DOHH2 (cell line): ENCODE data around the gene SHB.

ENCODE experiments used
- EZH2phosphoT487 ChIP-seq: fragments of 200-600 bp; sonication (generic); IDR thresholded peaks from 2 replicates; pipeline ENCODE4 v1.6.1; 2017; ENCODE audit warnings: borderline replicate concordance, mild to moderate bottlenecking, antibody characterized with exemption, low read length, moderate library complexity, mixed read lengths
- TF ChIP-seq, protein P1 (sequence below): fragments of 200-600 bp; sonication (generic); IDR thresholded peaks from one replicate; pipeline ENCODE4 v1.5.1; 2014; ENCODE audit warnings: antibody characterized with exemption, mild to moderate bottlenecking, low read depth, low read length; ENCODE audit not compliant: poor library complexity, severe bottlenecking

DNA sequence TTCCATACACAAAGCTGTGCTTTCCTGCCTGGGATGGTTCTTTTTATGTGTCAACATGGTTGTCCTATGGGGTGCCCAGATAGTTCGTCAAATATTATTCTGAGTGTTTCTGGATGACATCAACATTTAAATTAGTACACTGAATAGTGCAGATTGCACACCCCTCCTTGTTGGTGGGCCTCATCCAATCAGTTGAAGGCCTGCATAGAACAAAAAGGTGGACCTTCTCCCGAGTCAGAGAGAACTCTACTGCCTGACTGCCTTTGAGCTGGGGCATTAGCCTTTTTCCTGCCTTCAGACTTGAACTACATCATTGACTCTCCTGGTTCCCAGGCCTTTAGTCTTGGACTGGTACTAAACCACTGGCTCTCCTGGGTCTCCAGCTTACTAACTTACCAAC, 80.4 kb downstream of the SHB start:
- TF ChIP-seq, protein P1, sequence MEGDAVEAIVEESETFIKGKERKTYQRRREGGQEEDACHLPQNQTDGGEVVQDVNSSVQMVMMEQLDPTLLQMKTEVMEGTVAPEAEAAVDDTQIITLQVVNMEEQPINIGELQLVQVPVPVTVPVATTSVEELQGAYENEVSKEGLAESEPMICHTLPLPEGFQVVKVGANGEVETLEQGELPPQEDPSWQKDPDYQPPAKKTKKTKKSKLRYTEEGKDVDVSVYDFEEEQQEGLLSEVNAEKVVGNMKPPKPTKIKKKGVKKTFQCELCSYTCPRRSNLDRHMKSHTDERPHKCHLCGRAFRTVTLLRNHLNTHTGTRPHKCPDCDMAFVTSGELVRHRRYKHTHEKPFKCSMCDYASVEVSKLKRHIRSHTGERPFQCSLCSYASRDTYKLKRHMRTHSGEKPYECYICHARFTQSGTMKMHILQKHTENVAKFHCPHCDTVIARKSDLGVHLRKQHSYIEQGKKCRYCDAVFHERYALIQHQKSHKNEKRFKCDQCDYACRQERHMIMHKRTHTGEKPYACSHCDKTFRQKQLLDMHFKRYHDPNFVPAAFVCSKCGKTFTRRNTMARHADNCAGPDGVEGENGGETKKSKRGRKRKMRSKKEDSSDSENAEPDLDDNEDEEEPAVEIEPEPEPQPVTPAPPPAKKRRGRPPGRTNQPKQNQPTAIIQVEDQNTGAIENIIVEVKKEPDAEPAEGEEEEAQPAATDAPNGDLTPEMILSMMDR: no peak
- TF ChIP-seq EZH2phosphoT487: no peak
